Upper lobe of left lung (tissue), 6 donors: ENCODE results near the gene OSBP2. TPM values are rescaled to one million over a fixed set of nuclear protein-coding genes. Genes with fewer than 3 reads are reported as not detected.

ENCODE experiments used
- ATAC-seq, 2 donors: fragments of 200-7000 bp; cut with Tn5 transposase; one replicate each; pipeline ENCODE4 v1.9.1; 2022; ENCODE audit warnings: mild to moderate bottlenecking in 2 of 2, moderate library complexity in 2 of 2; ENCODE audit not compliant: low FRiP score in 2 of 2
- DNase-seq, 2 donors: peaks; one replicate each; pipeline ENCODE4 v3.0.0-alpha.2; 2019 to 2020
- H3K27ac ChIP-seq, 4 donors: fragments of 200-600 bp; sonication (generic); one replicate each; pipeline ENCODE4 v1.5.1; 2016 to 2019
- H3K27me3 ChIP-seq, 4 donors: fragments of 200-600 bp; sonication (generic); one replicate each; pipeline ENCODE4 v1.5.1; 2017 to 2019
- H3K36me3 ChIP-seq, 4 donors: fragments of 200-600 bp; sonication (generic); one replicate each; pipeline ENCODE4 v1.5.1; 2016 to 2019
- H3K4me1 ChIP-seq, 4 donors: fragments of 200-600 bp; sonication (generic); one replicate each; pipeline ENCODE4 v1.5.1; 2018 to 2019
- H3K4me3 ChIP-seq, 4 donors: fragments of 200-600 bp; sonication (generic); one replicate each; pipeline ENCODE4 v1.5.1; 2017 to 2019; ENCODE audit warnings: mild to moderate bottlenecking in 2 of 4, moderate library complexity in 1 of 4
- H3K9me3 ChIP-seq, 4 donors: fragments of 200-600 bp; sonication (generic); one replicate each; pipeline ENCODE4 v1.5.1; 2018 to 2019
- CTCF ChIP-seq, 6 experiments: fragments of 450-650 bp in 4 of 6; fragments of 200-600 bp in 2 of 6; sonication (generic) in 2 of 6; IDR thresholded peaks; one replicate each; pipeline ENCODE4 v1.5.1; 2016 to 2019; ENCODE audit warnings: antibody characterized with exemption in 6 of 6
- EP300 ChIP-seq, 4 donors: sonication (generic); formaldehyde crosslinking; IDR thresholded peaks; one replicate each; pipeline ENCODE4 v1.5.1; 2017; ENCODE audit warnings: antibody characterized with exemption in 4 of 4, control low read depth in 2 of 4
- POLR2A ChIP-seq, 4 donors: fragments of 450-650 bp; IDR thresholded peaks; one replicate each; pipeline ENCODE4 v1.5.1; 2016 to 2017; ENCODE audit warnings: antibody characterized with exemption in 4 of 4, mild to moderate bottlenecking in 2 of 4
- POLR2AphosphoS5 ChIP-seq, 2 donors: sonication (generic); formaldehyde crosslinking; IDR thresholded peaks; one replicate each; pipeline ENCODE4 v1.5.1; 2017; ENCODE audit warnings: antibody characterized with exemption in 2 of 2
- WGBS, 2 donors: methylation state at CpG; one replicate each; pipeline ENCODE4 v1.1.5; 2017 to 2018; 5-methylcytosine and 5-hydroxymethylcytosine counted together
- total RNA-seq, 6 donors: library from RNA; depleted of rRNA in 4 of 6; stranded (reverse); fragments of >200 nt in 4 of 6; gene quantifications; one replicate each; pipeline versions ENCODE4 v1.1.0 to v1.2.1, GENCODE V29; 2016 to 2021
- donor health status: DM: no; HTN: no; CAD: no; lungs with moderate emphysema.
- donor health status: DM: no; HTN: yes; CAD: no; lungs with severe emphysema.

OSBP2 gene
- total RNA-seq, 6 donors from 2014 or later: 3.5 to 14.5 (median 5.0) TPM

GRCh38 chr22:30876915-30877553 lies 182.4 kb downstream of the OSBP2 start:
- H3K4me3 ChIP-seq: no peak overlapping the region
- no peaks in the 10 kb centered on the region for H3K9me3 ChIP-seq
- no peak for ATAC-seq
- no peak overlapping the region for H3K27ac ChIP-seq
- no peak for DNase-seq
- H3K4me1 ChIP-seq: no peaks in the 10 kb centered on the region
- no peaks in the 10 kb centered on the region for H3K36me3 ChIP-seq
- WGBS, 2 donors: 71 to 83% methylated on average over 9 of the region's 9 CpGs
- no peak for TF ChIP-seq CTCF (IDR thresholded peaks at IDR 0.05)
- no peak for TF ChIP-seq EP300 (IDR thresholded peaks at IDR 0.05)
- TF ChIP-seq POLR2AphosphoS5 (IDR thresholded peaks at IDR 0.05): no peak
- TF ChIP-seq POLR2A (IDR thresholded peaks at IDR 0.05): no peak
- H3K27me3 ChIP-seq: no peaks in the 10 kb centered on the region

GRCh38 chr22:30877662-30878515 lies 183.2 kb downstream of the OSBP2 start:
- H3K27ac ChIP-seq: no peak overlapping the region
- no peak overlapping the region for H3K4me3 ChIP-seq
- DNase-seq (no peak), ATAC-seq (no peak)
- no peaks in the 10 kb centered on the region for H3K9me3 ChIP-seq
- 84 to 87% methylated on average over 13 to 15 of the region's 15 CpGs for WGBS, 2 donors
- no peaks in the 10 kb centered on the region for H3K36me3 ChIP-seq
- H3K27me3 ChIP-seq: no peaks in the 10 kb centered on the region
- no peak for TF ChIP-seq CTCF (IDR thresholded peaks at IDR 0.05)
- no peak for TF ChIP-seq POLR2A (IDR thresholded peaks at IDR 0.05)
- no peak for TF ChIP-seq EP300 (IDR thresholded peaks at IDR 0.05)
- no peak for TF ChIP-seq POLR2AphosphoS5 (IDR thresholded peaks at IDR 0.05)
- no peaks in the 10 kb centered on the region for H3K4me1 ChIP-seq

- H3K27ac ChIP-seq: no peak overlapping the region
- no peaks in the 10 kb centered on the region for H3K36me3 ChIP-seq
- no peak overlapping the region for H3K4me3 ChIP-seq
- DNase-seq (no peak), ATAC-seq (no peak)
- no peaks in the 10 kb centered on the region for H3K27me3 ChIP-seq
- no peak for TF ChIP-seq CTCF (IDR thresholded peaks at IDR 0.05)
- TF ChIP-seq POLR2A (IDR thresholded peaks at IDR 0.05): no peak
- TF ChIP-seq POLR2AphosphoS5 (IDR thresholded peaks at IDR 0.05): no peak
- no peak for TF ChIP-seq EP300 (IDR thresholded peaks at IDR 0.05)
- H3K9me3 ChIP-seq: no peaks in the 10 kb centered on the region
- 69 to 70% methylated on average over 16 of the region's 16 CpGs for WGBS, 2 donors
- H3K4me1 ChIP-seq: no peaks in the 10 kb centered on the region
Measured at GRCh38 chr22:30878516-30879414, 184.1 kb downstream of the OSBP2 start.

- ATAC-seq (no peak), DNase-seq (no peak)
- no peaks in the 10 kb centered on the region for H3K4me1 ChIP-seq
- H3K36me3 ChIP-seq: no peaks in the 10 kb centered on the region
- no peak for TF ChIP-seq POLR2AphosphoS5 (IDR thresholded peaks at IDR 0.05)
- no peak for TF ChIP-seq EP300 (IDR thresholded peaks at IDR 0.05)
- TF ChIP-seq POLR2A (IDR thresholded peaks at IDR 0.05): no peak
- TF ChIP-seq CTCF (IDR thresholded peaks at IDR 0.05): no peak
- no peaks in the 10 kb centered on the region for H3K9me3 ChIP-seq
- 68 to 72% methylated on average over 6 to 8 of the region's 8 CpGs for WGBS, 2 donors
- no peak overlapping the region for H3K4me3 ChIP-seq
- H3K27me3 ChIP-seq: no peaks in the 10 kb centered on the region
- H3K27ac ChIP-seq: no peak overlapping the region
Measured at GRCh38 chr22:30879415-30879797, 184.7 kb downstream of the OSBP2 start.
